ENCODE measurements around the gene ZNF276. TPM values are rescaled to one million over a fixed set of nuclear protein-coding genes. Genes with fewer than 3 reads are reported as not detected.

Gene ZNF276
- total RNA-seq, 4 donors from 2014 or later: 43.4 to 265 (median 145) TPM

DNA sequence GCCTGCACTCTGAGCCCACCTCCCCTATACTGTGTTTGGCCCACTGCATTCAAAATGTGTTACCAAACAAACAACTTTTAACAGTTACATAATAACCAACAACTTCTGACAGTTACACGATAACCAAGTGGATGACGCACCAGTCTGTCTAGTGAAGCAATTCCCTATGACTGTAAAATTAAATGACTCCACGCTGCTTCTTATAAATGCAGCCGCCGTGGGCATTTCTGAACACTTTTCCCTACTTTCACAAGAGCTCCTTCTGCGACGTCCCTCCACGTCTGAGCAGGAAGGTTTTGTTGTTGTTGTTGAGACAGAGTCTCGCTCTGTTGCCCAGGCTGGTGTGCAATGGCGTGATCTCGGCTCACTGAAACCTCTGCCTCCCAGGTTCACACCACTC is 27.6 kb downstream of the ZNF276 start:
- Histone ChIP-seq H3K27me3 (no peaks in the 10 kb centered on the region), H3K27ac (no peak overlapping the region), H3K9me3 (no peaks in the 10 kb centered on the region), H3K4me1 (peaks cover 0 to 7% (median 0%) of the 10 kb centered on the region in 4 donors), H3K36me3 (no peaks in the 10 kb centered on the region), H3K4me3 (no peak overlapping the region)
- no peak for TF ChIP-seq POLR2A (IDR thresholded peaks at IDR 0.05)
- TF ChIP-seq EP300 (IDR thresholded peaks at IDR 0.05; ENCODE audit: low read depth): no peak
- no peak for TF ChIP-seq POLR2AphosphoS5 (IDR thresholded peaks at IDR 0.05)
- TF ChIP-seq, protein P1, sequence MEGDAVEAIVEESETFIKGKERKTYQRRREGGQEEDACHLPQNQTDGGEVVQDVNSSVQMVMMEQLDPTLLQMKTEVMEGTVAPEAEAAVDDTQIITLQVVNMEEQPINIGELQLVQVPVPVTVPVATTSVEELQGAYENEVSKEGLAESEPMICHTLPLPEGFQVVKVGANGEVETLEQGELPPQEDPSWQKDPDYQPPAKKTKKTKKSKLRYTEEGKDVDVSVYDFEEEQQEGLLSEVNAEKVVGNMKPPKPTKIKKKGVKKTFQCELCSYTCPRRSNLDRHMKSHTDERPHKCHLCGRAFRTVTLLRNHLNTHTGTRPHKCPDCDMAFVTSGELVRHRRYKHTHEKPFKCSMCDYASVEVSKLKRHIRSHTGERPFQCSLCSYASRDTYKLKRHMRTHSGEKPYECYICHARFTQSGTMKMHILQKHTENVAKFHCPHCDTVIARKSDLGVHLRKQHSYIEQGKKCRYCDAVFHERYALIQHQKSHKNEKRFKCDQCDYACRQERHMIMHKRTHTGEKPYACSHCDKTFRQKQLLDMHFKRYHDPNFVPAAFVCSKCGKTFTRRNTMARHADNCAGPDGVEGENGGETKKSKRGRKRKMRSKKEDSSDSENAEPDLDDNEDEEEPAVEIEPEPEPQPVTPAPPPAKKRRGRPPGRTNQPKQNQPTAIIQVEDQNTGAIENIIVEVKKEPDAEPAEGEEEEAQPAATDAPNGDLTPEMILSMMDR (IDR thresholded peaks at IDR 0.05): no peak
- in situ Hi-C loops (cut with MboI; ENCODE audit: low pct_ligation_motif_present in 1 of 4, low pct_unique_long_range_greater_than_20kb in 1 of 4, low sequenced_read_pairs in 3 of 4) (no loop called here), intact Hi-C loops (cut with DNase I; ENCODE audit: low total_unique reads) (no loop called here)
- 89 to 94% methylated on average over 7 to 11 of the region's 11 CpGs for WGBS, 2 donors (ENCODE audit: low coverage in 1 of 2)
- no peak for DNase-seq

DNA sequence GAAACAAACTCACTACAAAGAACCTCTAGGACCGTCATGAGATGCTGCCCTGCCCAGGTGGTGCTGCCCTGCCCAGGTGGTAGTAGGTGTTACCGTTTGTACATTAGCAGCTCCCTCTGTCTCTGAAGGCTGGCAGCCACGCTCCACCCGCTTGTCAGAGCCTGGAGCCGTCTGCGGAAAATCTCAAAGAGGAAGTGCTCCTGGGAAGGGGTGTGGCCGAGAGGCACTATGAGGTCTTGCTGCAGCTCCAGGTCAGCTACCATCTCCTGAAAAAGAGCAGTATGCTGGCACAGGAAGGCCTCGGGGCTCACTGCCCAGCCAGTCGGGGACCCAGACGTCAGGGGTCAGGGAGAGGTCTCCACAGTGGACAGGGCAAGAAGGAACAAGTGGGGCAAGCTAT is 28.3 kb downstream of the ZNF276 start:
- in situ Hi-C loops (cut with MboI; ENCODE audit: low pct_ligation_motif_present in 1 of 4, low pct_unique_long_range_greater_than_20kb in 1 of 4, low sequenced_read_pairs in 3 of 4) (no loop called here), intact Hi-C loops (cut with DNase I; ENCODE audit: low total_unique reads) (no loop called here)
- H3K4me1 ChIP-seq: peaks cover 0 to 7% (median 0%) of the 10 kb centered on the region in 4 donors
- no peaks in the 10 kb centered on the region for H3K36me3 ChIP-seq
- DNase-seq: peak; percentile 61
- no peaks in the 10 kb centered on the region for H3K27me3 ChIP-seq
- TF ChIP-seq POLR2AphosphoS5 (IDR thresholded peaks at IDR 0.05) (no peak), EP300 (IDR thresholded peaks at IDR 0.05; ENCODE audit: low read depth) (no peak), POLR2A (IDR thresholded peaks at IDR 0.05) (no peak)
- TF ChIP-seq, protein P1 (IDR thresholded peaks at IDR 0.05): no peak
- H3K27ac ChIP-seq: no peak overlapping the region
- no peaks in the 10 kb centered on the region for H3K9me3 ChIP-seq
- 41% methylated on average over 10 of the region's 10 CpGs; no CpG with 5 or more reads in 1 of the 2 donors for WGBS, 2 donors (ENCODE audit: low coverage in 1 of 2)
- H3K4me3 ChIP-seq: no peak overlapping the region

DNA sequence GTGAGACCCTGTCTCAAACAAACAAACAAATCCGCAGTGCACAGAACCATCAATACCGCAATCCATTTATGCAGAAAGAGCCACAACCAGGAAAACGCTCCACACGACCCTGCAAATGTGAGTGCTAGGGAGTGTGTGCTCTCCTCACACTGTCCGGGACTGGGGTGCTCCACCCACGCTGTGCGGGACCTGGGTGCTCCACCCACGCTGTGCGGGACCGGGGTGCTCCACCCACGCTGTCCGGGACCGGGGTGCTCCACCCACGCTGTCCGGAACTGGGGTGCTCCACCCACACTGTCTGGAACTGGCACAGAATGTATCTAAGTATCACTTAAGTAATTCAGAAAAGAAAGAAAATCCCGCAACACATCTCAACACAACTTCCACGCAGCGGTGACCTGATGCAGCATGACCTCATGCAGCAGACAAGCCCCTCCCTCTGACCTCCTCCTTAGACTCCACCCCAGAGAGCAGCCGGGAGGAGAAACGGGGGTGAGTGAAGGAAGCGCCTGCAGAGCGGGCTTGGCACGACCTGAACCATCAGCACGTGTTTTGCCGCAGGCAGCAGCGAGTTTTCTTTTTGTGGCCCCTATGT is 38.5 kb downstream of the ZNF276 start:
- Histone ChIP-seq H3K36me3 (no peaks in the 10 kb centered on the region), H3K4me1 (peaks cover 0 to 8% (median 4%) of the 10 kb centered on the region in 4 donors), H3K27me3 (no peaks in the 10 kb centered on the region), H3K27ac (no peak overlapping the region), H3K4me3 (no peak overlapping the region), H3K9me3 (no peaks in the 10 kb centered on the region)
- no peak for DNase-seq
- in situ Hi-C loops (cut with MboI; ENCODE audit: low pct_ligation_motif_present in 1 of 4, low pct_unique_long_range_greater_than_20kb in 1 of 4, low sequenced_read_pairs in 3 of 4) (no loop called here), intact Hi-C loops (cut with DNase I; ENCODE audit: low total_unique reads) (no loop called here)
- WGBS, 2 donors (ENCODE audit: low coverage in 1 of 2): 88% methylated on average over 26 of the region's 26 CpGs; no CpG with 5 or more reads in 1 of the 2 donors
- TF ChIP-seq, protein P1 (IDR thresholded peaks at IDR 0.05): no peak
- TF ChIP-seq POLR2AphosphoS5 (IDR thresholded peaks at IDR 0.05) (no peak), EP300 (IDR thresholded peaks at IDR 0.05; ENCODE audit: low read depth) (no peak), POLR2A (IDR thresholded peaks at IDR 0.05) (no peak)

DNA sequence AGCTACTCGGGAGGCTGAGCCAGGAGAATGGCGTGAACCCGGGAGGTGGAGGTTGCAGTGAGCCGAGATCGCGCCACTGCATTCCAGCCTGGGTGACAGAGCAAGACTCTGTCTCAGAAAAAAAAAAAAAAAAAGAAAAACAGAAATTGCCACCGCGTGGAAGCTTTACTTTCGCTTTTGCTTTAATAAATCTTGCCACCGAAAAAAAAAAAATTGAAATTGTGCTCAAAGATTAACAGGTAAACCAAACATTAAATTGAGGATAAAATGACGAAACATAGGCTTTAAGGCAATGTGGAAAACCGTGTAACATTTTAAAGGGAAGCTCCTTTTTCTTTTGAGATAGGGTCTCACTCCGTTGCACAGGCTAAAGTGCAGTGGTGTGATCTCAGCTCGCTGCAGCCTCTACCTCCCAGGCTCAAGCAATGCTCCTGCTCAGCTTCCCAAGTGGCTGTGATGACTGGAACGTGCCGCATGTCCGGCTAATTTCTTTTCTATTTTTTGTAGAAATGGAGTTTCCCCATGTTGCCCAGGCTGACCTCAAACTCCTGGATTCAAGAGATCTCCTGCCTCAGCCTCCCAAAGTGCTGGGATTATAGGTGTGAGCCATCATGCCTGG is 40.1 kb downstream of the ZNF276 start:
- Histone ChIP-seq H3K4me3 (peak overlapping the region in 1 of 4 donors; percentile 15), H3K27me3 (no peaks in the 10 kb centered on the region), H3K36me3 (no peaks in the 10 kb centered on the region), H3K27ac (peak overlapping the region in 3 of 4 donors; percentile 17 to 45 (median 43)), H3K9me3 (no peaks in the 10 kb centered on the region), H3K4me1 (peaks cover 4 to 12% (median 5%) of the 10 kb centered on the region in 4 donors)
- TF ChIP-seq EP300 (IDR thresholded peaks at IDR 0.05; ENCODE audit: low read depth) (no peak), POLR2AphosphoS5 (IDR thresholded peaks at IDR 0.05) (no peak), POLR2A (IDR thresholded peaks at IDR 0.05) (no peak)
- TF ChIP-seq, protein P1 (IDR thresholded peaks at IDR 0.05): no peak
- 51 to 76% methylated on average over 8 to 17 of the region's 17 CpGs for WGBS, 2 donors (ENCODE audit: low coverage in 1 of 2)
- intact Hi-C loops (cut with DNase I; ENCODE audit: low total_unique reads) (no loop called here), in situ Hi-C loops (cut with MboI; ENCODE audit: low pct_ligation_motif_present in 1 of 4, low pct_unique_long_range_greater_than_20kb in 1 of 4, low sequenced_read_pairs in 3 of 4) (no loop called here)
- no peak for DNase-seq
